Stimulated activated CD4-positive, alpha-beta T cell treated with anti-CD3 and anti-CD28 coated beads, Interleukin-1b, Interleukin-23, amount 100 ng/mL, for 1 hour (primary cell): ENCODE measurements around the gene PML.
"Not testable (repeated sequence)": the region's sequence is repeated elsewhere in the genome, so short reads cannot be mapped to it uniquely, and the experiment has no call there.

Source experiments
- DNase-seq, 2 donors: peaks; one replicate each; pipeline ENCODE4 v3.0.0-alpha.2; 2020; ENCODE audit warnings: low read depth in 2 of 2

The PML gene

DNA sequence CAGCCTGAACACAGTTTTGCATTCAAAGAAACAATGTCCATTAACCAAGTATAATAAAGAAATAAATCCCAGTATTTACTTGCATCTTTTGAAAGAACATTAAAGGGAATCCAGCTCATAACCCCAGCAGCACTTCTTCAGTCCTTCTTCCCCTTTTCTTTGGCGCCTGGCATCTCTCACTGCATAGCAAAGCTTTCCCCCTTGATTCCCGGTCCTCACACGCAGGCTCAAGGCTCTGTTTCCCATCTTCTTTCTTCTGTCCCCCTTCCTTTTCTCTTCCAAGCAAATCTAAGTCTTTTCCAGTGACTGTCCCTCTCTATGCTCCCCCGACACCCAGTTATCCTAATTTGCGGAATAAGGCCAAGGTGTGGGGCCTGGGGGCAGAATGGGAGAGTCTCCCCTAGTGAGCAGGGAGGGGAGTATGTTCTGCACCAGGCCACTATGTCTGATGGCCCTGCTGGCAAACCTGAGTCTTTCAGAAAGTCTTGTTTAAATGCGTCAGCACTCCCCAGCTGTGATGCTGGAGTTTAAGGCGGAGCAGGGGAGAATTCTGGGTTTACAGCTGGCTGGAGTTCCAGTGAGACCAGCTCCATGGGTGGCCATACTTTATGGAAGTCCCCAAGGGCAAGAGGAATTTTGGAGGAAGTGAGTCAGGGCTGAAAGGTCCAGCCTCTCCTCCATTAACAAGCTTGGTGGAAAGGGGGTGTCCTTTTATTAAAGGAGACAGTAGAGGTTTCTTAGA is 45.8 kb downstream of the PML start:
- no peak for DNase-seq

DNA sequence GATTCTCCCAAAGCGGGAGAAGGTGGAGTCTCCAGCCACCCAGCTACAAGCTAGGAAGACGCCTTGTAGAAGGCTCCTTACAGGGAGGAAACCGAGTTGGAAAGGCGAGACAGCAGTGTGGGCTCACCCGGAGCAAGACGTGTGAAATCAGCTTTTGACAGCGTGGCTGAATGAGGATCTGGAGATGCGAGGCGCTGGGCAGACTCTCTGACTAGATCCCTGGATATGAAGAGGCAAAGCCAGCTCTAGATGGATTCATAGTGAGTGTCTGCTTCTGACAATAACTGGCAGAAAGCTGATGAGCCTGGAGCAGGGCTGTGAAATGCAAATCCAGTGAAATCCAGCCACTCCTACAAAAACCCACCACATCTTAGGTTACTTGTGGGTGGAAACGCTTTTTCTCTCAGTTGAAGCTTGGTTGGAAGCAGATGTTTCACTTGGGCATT is 46.8 kb downstream of the PML start:
- no peak for DNase-seq

DNA sequence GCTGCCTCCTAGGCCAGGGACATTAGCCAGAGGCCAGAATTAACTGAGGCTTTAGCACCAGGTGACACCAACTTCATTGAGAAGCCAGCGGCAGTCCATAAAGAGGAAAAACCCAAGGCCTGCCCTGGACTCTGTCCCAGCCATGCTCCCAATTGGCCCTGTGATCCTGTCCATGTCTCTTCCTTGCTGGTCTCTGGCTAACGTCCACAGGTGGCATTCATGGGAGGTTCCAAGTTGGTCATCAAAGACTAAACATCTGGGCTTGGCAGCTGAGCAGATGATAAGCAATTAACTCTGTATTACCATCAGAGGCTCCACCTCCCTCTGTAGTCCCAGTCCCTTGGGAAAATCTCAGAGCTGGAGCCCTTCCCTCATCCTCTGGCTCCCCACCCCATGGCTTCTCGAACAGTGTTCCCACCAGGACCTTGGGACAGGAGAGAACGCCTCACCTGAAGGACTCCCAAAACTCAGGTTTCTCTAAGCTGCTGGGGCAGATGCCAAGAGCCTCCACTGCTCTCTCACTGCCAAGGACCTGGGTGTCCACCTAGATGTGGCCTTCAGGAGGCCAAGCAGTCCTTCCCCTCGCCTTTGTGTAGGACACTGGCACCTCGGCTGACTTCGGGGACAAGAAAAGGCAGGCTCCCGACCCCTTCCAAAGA is 47.4 kb downstream of the PML start:
- no peak for DNase-seq

DNA sequence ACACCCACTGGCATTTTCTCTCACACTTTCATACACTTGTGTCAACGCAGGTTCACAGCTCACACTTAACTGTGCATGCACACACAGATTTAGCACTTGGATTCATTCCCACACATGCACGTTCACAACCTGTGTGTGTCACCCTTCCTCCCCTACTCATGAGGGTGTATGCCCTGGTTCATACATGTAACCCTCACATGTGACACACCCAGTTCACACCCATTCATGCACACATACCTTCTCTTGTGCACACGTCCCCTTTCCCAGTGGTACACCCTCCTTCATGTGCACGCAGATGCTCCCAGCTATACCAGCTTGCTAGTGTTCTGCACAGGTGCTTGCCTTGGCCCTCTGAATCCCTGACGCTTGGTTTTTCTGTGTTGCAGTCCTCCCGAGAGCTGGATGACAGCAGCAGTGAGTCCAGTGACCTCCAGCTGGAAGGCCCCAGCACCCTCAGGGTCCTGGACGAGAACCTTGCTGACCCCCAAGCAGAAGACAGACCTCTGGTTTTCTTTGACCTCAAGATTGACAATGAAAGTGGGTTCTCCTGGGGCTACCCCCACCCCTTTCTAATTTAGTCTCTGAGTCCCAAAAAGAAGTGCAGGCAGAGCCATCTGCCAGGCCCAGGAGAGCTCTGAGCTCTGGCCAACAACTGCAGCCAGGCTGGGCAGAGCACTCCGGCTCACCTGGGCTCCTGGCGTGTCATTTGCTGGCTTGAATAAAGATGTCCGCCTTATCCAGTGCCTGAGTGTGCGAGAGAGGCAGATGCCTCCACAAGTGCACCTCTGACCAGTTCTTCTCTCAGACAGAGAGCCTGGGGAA is 48.3 kb downstream of the PML start:
- DNase-seq, result no peak

DNA sequence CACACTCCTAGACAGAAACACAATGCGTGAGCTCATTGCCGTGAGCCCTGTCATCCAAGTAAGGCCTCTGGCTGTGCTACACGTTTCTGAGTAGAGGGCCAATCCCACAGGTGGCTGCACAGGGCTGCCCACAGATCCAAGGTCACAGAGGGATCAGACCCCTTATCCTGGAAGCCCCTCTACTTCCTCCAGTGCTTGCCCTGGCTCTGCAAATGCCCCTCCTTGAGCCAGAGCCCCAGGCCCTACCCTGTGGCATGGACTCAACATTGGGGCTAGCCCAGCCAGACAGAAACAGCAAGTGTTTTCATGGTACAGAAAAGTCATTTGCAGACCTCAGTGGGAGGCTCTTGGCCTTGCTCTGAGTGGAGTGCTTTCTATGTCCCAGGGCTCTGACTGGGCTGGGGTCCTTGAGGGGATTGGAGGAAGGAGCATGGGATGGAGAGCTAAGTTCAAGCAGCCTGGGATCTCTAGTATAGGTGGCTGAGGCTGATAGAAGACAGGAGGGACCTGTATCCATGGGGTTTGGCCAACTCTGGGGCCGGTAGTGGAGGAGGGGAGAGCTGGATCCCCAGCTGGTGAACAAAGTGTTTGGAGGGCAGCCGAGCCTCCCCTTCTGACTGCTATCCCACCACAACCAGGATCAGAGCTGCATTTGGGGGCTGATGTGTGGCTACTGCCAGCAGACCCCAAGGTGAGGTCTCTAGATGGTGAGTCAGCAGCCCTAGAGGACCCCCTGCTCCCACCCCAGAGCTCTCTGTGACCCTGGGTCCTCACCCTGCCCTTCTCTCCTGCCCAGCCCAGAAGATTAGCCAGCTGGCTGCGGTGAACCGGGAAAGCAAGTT is 49.1 kb downstream of the PML start:
- DNase-seq, result no peak

DNA sequence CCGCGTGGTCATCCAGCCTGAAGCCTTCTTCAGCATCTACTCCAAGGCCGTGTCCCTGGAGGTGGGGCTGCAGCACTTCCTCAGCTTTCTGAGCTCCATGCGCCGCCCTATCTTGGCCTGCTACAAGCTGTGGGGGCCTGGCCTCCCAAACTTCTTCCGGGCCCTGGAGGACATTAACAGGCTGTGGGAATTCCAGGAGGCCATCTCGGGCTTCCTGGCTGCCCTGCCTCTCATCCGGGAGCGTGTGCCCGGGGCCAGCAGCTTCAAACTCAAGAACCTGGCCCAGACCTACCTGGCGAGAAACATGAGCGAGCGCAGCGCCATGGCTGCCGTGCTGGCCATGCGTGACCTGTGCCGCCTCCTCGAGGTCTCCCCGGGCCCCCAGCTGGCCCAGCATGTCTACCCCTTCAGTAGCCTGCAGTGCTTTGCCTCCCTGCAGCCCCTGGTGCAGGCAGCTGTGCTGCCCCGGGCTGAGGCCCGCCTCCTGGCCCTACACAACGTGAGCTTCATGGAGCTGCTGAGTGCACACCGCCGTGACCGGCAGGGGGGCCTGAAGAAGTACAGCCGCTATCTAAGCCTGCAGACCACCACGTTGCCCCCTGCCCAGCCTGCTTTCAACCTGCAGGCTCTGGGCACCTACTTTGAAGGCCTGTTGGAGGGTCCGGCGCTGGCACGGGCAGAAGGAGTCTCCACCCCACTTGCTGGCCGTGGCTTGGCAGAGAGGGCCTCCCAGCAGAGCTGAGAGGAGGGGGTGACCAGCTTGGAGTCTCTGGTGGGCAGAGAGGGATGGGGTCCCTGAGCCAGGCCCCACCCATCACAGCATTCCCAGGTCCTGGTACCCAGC is 50.0 kb downstream of the PML start:
- no peak for DNase-seq

DNA sequence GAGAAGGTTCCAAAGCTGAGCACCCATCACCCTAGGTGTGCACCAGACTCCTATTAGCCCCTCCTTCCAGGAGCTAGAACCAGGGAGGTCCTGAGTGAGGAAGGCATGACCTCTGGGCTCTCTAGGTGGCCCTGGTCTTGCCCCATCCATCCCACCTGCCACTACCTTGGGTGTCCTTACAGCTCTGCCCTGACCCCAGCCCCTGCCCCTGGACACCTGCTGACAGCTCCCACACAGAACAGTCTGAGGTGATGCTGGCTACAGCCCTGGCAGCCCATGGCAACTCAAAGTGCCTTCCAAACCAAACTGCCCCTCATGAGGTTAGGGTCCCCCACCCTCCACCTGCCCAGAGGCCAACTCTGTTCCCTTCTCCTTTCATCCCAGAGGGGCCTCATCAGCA is 50.7 kb downstream of the PML start:
- no peak for DNase-seq

DNA sequence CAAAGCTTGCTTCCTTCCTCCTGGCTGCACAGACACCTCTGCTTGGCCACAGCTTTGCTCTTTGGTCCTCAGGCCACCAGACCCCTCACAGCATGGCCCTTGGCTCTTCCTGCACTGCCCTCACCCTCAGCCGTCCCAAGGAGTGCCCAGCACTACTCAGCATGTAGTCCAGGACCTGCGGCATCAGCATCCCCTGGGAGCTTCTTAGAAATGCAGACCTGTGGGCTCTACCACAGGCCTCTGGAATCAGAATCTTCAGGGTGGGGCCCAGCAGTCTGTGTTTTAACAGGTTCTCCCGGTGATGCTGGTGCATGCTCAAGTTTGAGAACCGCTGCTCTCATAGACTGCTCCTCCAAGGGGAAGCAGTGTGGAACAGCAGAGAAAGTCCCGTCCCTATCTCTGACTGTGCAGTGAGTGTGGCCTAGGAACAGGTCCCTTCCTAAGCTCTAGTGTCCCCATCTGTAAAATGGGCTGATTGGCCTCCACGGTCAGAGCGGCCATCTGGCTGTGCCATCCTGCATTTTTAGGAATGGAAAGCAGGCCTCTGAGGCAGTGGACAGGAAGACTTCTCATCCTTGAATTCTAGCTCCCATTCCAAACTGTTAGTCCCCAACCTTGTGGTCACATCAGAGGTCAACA is 51.2 kb downstream of the PML start:
- DNase-seq, result no peak

DNA sequence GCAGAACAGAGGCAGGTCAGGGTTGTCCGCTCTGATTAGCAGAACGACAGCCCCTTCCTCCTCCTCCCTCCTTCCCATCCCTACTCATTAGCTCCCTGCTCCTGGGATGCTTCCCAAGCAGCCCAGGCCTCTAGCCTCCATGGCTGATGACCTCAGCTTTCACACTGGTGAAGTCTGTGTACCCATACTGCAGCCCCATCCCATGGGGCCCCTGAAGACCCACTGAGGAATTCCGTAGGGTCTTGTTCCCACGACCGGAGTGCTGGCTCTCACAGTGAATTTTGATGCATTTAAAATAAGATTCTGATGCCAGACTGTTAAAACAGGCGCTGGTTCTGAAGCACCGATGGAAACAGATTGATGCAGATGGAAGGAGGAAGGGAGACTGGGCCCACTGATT is 51.8 kb downstream of the PML start:
- no peak for DNase-seq

DNA sequence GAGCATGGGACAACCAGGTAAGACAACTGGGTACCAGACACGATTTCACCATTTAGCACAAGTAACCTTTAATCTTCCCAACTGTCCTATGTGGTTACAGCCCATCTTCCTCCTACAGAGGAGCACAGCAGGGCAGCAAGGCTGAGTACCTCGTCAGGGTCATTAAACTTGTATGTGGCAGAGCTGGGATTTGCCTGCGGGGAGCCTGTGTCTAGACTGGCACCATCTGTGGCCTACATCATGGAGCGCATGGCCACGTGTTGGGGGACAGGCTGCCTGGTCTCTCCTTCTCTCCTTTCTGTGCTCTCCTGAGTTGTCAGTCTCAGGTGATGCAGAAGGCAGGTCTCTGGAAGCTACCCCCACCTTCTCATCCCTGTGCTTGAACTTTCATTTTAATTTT is 55.6 kb downstream of the PML start:
- no peak for DNase-seq

DNA sequence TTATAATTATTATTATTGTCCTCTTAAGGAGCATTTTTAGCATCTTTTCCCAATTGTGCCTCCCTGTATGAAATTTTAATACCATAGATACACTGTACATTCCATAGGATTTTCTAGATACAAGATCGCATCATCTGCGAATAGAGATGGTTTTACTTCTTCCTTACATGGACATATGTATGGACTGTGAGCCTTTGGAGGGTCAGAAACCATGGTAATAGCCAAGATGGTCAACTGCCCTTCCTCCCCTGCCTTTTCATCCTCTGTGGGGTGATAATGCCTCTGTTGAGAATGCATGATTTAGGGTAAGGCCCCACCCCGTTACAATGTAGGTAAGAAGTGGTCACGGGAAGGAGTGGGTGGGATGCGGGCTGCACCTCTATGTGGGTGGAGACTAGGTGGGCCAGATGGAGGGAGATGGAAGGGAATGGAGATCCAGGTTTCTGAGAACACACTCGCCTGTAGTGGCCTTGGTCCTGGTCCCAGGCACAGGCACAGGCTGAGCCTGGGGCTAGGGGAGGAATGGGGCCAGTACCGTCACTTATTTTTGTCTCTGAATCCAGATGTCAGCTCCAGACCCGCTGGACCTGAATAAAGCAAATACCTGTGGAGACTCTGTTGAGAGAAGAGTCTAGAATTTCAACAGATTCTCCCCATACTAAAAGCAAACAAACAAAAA is 56.2 kb downstream of the PML start:
- DNase-seq, result no peak

DNA sequence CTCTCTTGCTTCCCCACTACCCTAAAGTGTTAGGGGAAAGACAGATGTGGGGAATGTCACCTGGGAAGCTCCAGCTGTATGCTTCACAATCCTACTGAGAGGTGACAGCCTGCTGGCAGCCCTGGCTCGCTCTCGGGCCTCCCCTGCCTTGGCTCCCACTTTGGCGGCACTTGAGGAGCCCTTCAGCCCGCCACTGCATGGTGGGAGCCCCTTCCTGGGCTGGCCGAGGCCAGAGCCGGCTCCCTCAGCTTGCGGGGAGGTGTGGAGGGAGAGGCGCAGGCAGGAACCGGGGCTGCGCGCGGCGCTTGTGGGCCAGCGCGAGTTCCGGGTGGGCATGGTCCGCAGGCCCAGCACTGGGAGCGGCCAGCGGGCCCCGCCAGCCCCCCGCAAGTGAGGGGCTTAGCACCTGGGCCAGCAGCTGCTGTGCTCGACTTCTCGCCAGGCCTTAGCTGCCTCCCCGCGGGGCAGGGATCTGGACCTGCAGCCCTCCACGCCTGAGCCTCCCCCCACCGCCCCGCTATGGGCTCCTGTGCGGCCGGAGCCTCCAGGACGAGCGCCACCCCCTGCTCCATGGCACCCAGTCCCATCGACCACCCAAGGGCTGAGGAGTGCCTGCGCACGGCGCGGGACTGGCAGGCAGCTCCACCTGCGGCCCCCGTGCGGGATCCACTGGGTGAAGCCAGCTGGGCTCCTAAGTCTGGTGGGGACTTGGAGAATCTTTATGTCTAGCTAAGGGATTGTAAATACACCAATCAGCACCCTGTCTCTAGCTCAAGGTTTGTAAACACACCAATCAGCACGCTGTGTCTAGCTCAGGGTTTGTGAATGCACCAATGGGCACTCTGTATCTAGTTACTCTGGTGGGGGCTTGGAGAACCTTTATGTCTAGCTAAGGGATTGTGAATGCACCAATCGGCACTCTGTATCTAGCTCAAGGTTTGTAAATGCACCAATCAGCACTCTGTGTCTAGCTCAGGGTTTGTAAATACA is 58.0 kb downstream of the PML start:
- DNase-seq, result not testable (repeated sequence)

DNA sequence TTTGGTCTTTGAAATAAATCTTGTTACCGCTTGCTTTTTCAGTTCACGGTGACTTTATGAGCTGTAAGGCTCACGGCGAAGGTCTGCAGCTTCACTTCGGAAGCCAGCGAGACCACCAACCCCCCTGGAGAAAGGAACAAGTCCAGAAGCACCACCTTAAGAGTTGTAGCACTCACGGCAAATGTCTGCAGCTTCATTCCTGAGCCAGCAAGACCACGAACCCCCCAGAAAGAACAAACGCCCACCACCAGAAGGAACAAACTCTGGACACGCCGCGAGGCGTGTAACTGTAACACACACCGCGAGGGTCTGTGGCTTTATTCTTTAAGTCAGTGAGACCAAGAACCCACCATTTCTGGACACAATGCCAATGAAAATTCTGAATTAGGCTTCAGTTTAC is 59.0 kb downstream of the PML start:
- no peak for DNase-seq

DNA sequence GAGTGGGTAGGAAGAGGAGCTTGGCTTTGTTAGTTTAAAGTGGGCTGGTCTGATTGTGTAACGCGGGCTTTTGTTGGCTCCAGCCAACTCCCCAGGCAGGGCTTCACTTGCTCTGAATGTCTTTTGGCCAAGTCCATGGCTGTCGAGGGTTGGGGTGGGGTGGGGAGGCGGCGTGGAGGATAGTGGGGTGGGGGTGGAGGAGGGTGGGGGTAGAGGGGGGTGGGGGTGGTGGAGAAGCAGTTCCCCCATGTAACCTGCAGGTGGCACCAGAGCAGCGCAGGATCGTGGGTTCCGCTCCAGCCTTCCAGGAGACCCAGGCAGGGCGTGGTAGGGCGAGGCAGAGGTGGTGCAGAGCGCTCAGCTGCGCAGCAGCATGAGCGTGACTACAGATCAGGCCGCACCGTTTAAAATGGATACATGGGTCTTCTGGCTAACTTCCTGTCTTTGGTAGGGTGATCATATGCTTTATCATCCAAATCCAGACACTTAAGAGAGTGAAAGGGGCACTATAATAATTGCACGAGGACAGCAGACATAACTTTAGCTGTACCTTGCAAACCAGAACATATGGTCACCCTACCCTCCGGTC is 59.5 kb downstream of the PML start:
- DNase-seq, result peak; percentile 10 to 41

DNA sequence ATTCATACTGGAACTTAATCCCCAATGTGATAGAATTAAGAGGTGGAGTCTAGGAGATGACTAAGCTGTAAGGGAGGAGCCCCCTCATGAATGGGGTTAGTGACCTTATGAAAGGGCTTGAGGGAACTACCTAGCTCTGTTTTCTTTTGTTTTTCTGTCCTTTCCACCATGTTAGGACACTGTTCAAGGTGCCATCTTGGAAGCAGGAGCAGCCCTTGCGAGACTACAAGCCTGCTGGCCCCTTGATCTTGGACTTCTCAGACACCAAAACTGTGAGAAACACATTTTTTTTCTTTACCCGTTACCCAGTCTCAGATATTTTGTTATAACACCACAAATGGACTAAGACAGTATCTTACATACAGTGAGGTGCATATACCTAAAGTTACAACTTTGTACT is 61.3 kb downstream of the PML start:
- no peak for DNase-seq

DNA sequence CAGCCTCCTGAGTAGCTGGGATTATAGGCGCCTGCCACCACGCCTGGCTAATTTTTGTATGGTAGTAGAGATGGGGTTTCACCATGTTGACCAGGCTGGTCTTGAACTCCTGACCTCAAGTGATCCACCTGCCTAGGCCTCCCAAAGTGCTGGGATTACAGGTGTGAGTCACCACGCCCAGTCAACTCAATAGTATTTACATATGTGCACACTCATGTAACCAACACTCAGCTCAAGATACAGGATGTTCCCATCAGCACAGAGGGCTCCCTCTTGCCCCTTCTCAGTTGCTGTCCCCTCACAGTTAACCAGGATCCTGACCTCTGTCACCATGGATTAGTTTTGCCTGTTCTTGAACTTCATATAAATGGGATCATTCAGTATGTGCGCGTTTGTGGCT is 61.8 kb downstream of the PML start:
- DNase-seq, result not testable (repeated sequence)

DNA sequence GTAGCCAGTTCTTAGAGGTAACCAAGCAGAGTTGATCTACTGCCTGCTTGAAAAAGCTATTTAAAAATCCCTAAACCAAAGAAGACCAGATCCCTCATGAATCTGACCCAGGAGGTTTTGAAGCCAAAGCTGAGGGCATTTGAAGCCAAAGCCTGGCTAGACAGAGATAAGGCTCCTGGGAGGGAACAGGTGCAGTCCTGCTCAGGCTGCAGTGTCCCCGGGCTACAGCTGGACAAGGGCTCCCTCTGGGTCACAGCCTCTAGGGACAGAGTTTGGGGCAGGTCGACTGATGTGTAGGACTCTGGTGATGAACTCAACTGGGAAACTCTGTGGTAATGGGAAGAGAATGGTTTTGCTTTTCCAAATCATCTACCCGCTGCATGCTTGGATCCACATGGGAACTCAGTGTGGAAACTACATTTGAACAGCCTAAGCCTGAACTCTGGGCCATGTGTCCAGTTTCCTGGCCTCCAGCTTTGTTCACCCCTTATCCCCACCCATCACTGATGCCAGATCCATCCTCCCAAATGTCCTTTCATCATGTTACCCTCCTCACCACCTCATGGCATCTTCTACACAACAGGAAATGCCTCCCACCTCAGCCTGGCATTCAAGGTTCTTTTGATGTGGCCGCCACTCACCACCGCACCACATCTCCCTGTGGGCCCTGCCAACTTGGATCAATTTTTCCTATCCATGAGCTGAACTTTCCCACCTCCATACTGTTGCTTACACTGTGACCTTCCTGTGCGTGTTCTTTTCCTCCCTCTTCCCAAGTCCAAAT is 64.7 kb downstream of the PML start:
- DNase-seq, result not testable (repeated sequence)
